H1 (cell line): ENCODE data around the gene KCNMA1. TPM values are rescaled to one million over a fixed set of nuclear protein-coding genes. Genes with fewer than 3 reads are reported as not detected.

ENCODE experiments used
- CTCF ChIP-seq, 3 experiments: IDR thresholded peaks; 1 replicate in 2 of 3; 2 replicates in 1 of 3; pipeline versions ENCODE4 v1.5.1 to v1.6.1; 2011; ENCODE audit warnings: low read length in 3 of 3, mild to moderate bottlenecking in 3 of 3, inconsistent platforms in 2 of 3, low read depth in 1 of 3, moderate library complexity in 1 of 3; ENCODE audit not compliant: insufficient read depth in 1 of 3; ENCODE audit errors: control extremely low read depth in 1 of 3
- polyA plus RNA-seq, 7 experiments: library from polyadenylated mRNA; depleted of rRNA in 3 of 7; stranded (reverse) in 5 of 7; unstranded in 2 of 7; fragments of >200 nt in 5 of 7; fragments of 200-250 nt in 2 of 7; gene quantifications; 1 replicate in 5 of 7; 2 replicates in 1 of 7; 4 replicates in 1 of 7; pipeline versions ENCODE4 v1.2.1 to v1.2.3, GENCODE V29; 2011 to 2013; ENCODE audit warnings: missing spikeins in 2 of 7, mixed read lengths in 2 of 7
- total RNA-seq: library from RNA; stranded (reverse); fragmentation: NEBNext Ultra II Directional; extraction: Animal tissue kit (Norgen Biotek cat#: 25700); gene quantifications from 2 replicates; pipeline ENCODE4 v1.2.1, GENCODE V29; 2021

Gene KCNMA1
- total and polyA plus RNA-seq, 2 of the 8 experiments (the other 6 are each of a cell fraction or from before 2014, with no cell fraction given) = 10.2 to 11.1 TPM

GRCh38 chr10:77068272-77068671 is 569.3 kb downstream of the KCNMA1 start (continued):
- TF ChIP-seq CTCF (IDR thresholded peaks at IDR 0.05; ENCODE audit: control extremely low read depth in 1 of 3, insufficient read depth in 1 of 3, low read depth in 1 of 3, low read length in 3 of 3) = no peak
- TF ChIP-seq, all 59 proteins: peak for 0
